SU-DHL-6 (cell line): ENCODE data around the gene STK39.

ENCODE experiments used
- H2AFZ ChIP-seq: fragments of 200-600 bp; sonication (generic); 2 replicates; pipeline ENCODE4 v1.6.1; 2014; ENCODE audit warnings: low read depth, mild to moderate bottlenecking, moderate library complexity, mixed read lengths, antibody characterized with exemption, low read length; ENCODE audit not compliant: severe bottlenecking
- H3F3A ChIP-seq: fragments of 200-600 bp; shearing (Covaris generic); 2 replicates; pipeline ENCODE4 v1.6.0; 2016; ENCODE audit warnings: antibody characterized with exemption, mild to moderate bottlenecking; ENCODE audit not compliant: insufficient read depth
- H3K27ac ChIP-seq: fragments of 200-600 bp; sonication (generic); 2 replicates; pipeline ENCODE4 v1.5.1; 2016; ENCODE audit warnings: low read depth, mild to moderate bottlenecking, low read length, moderate library complexity, mixed read lengths
- H3K27me3 ChIP-seq: fragments of 200-600 bp; sonication (generic), shearing (Covaris generic); 2 replicates; pipeline ENCODE4 v1.6.0; 2014; ENCODE audit warnings: mild to moderate bottlenecking, low read length
- H3K36me3 ChIP-seq: fragments of 200-600 bp; sonication (generic); 2 replicates; pipeline ENCODE4 v1.6.1; 2014; ENCODE audit warnings: mild to moderate bottlenecking, low read length, mixed read lengths
- H3K4me2 ChIP-seq: fragments of 300-600, 200-600 bp; shearing (Covaris generic), sonication (generic); 2 replicates; pipeline ENCODE4 v1.6.0; 2014; ENCODE audit warnings: low read length, low read depth, mild to moderate bottlenecking; ENCODE audit not compliant: poor library complexity, severe bottlenecking
- H3K4me3 ChIP-seq: fragments of 200-600 bp; sonication (generic); 2 replicates; pipeline ENCODE4 v1.5.1; 2014; ENCODE audit warnings: antibody characterized with exemption, low read length, mild to moderate bottlenecking, mixed read lengths; ENCODE audit not compliant: insufficient read depth, poor library complexity, severe bottlenecking
- H3K79me2 ChIP-seq: fragments of 200-600 bp; sonication (generic); 2 replicates; pipeline ENCODE4 v1.6.1; 2014; ENCODE audit warnings: mild to moderate bottlenecking, low read length, moderate library complexity; ENCODE audit not compliant: insufficient read depth
- H3K9ac ChIP-seq: fragments of 200-600 bp; sonication (generic); 2 replicates; pipeline ENCODE4 v1.7.0; 2014; ENCODE audit warnings: mild to moderate bottlenecking, low read length
- H3K9me2 ChIP-seq: fragments of 200-600 bp; sonication (generic); replicated peaks from 2 replicates; pipeline ENCODE4 v1.6.1; 2014; ENCODE audit warnings: low read length; ENCODE audit not compliant: insufficient read depth
- H3K9me3 ChIP-seq: fragments of 200-600 bp; sonication (generic); 2 replicates; pipeline ENCODE4 v1.6.1; 2014; ENCODE audit warnings: low read length, mixed read lengths; ENCODE audit not compliant: insufficient read depth
- H4K20me1 ChIP-seq: fragments of 200-600 bp; sonication (generic); 2 replicates; pipeline ENCODE4 v1.6.1; 2014; ENCODE audit warnings: low read depth, mild to moderate bottlenecking, antibody characterized with exemption, low read length, moderate library complexity, mixed read lengths
- EZH2phosphoT487 ChIP-seq: fragments of 200-600 bp; sonication (generic), shearing (Covaris generic); conservative IDR thresholded peaks from 2 replicates; pipeline ENCODE4 v1.6.1; 2018; ENCODE audit warnings: mild to moderate bottlenecking, antibody characterized with exemption, low read length, moderate library complexity, mixed read lengths
- TF ChIP-seq, protein P1 (sequence below): fragments of 200-600 bp; sonication (generic); IDR thresholded peaks from one replicate; pipeline ENCODE4 v1.5.1; 2017; ENCODE audit warnings: antibody characterized with exemption, mild to moderate bottlenecking, low read length, moderate library complexity; ENCODE audit not compliant: insufficient read depth, poor library complexity, severe bottlenecking

Gene STK39

DNA sequence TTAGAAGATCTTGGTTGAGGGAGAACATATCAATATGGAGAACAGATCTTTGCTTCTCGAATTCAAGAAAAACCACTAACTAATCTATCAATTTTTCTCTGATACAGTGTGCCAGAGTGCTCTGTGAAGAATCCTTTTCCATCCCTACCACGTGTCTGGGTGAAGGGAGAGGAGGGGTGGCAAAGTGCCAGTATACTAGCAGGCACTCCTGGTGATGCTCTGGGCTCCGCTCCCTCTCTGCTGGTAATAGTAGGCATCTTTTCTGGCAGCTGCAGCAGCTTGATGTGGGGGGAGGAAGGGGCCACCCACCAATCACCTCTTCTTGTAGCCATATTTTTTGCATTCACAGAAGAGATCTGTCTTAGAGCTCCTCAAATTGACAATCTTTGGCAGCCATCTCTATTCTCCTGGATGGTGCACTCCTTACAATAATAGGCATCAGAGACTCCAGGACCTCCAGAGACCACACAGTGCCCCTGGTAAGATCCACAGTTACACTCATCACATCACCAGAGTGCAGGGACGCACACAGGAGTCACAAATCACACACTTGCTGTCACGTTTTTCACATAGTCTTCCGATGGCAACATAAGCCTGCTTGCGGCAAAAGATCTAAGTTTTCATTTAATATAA lies 15.7 kb downstream of the STK39 start:
- Histone ChIP-seq H3K4me3 (no peak overlapping the region), H3K9me3 (no peaks in the 10 kb centered on the region), H3K27ac (no peak overlapping the region), H3K36me3 (no peaks in the 10 kb centered on the region), H3K27me3 (no peaks in the 10 kb centered on the region), H3K9me2 (no peaks in the 10 kb centered on the region), H3F3A (no peaks in the 10 kb centered on the region), H3K79me2 (no peaks in the 10 kb centered on the region; the same call in 1 of the 2 replicates), H2AFZ (no peak overlapping the region), H3K4me2 (no peak overlapping the region), H4K20me1 (no peaks in the 10 kb centered on the region), H3K9ac (no peak overlapping the region)
- no peak for TF ChIP-seq EZH2phosphoT487
- TF ChIP-seq, protein P1, sequence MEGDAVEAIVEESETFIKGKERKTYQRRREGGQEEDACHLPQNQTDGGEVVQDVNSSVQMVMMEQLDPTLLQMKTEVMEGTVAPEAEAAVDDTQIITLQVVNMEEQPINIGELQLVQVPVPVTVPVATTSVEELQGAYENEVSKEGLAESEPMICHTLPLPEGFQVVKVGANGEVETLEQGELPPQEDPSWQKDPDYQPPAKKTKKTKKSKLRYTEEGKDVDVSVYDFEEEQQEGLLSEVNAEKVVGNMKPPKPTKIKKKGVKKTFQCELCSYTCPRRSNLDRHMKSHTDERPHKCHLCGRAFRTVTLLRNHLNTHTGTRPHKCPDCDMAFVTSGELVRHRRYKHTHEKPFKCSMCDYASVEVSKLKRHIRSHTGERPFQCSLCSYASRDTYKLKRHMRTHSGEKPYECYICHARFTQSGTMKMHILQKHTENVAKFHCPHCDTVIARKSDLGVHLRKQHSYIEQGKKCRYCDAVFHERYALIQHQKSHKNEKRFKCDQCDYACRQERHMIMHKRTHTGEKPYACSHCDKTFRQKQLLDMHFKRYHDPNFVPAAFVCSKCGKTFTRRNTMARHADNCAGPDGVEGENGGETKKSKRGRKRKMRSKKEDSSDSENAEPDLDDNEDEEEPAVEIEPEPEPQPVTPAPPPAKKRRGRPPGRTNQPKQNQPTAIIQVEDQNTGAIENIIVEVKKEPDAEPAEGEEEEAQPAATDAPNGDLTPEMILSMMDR, result no peak

DNA sequence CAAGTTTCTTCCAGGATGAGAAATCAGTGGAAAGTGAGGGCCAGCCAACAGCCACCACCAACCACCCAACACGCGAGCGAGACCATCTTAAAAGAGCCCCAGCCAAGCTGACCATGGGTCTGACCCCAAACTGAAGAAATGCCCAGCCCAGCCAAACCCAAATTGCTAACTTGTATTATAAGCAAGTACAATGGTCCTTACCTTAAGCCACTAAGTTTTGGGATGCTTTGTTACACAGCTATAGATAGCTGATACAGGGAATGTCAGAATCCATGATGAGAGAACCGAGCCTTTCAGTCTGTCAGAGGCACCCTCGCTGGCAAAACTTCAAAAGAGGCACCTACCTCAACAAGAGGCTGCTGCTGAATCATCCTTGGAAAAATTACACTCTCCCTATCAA lies 17.0 kb downstream of the STK39 start:
- Histone ChIP-seq H3K9me2 (no peaks in the 10 kb centered on the region), H4K20me1 (no peaks in the 10 kb centered on the region), H3F3A (no peaks in the 10 kb centered on the region), H3K27ac (no peak overlapping the region), H3K4me3 (no peak overlapping the region), H2AFZ (no peak overlapping the region), H3K36me3 (no peaks in the 10 kb centered on the region), H3K4me2 (no peak overlapping the region), H3K79me2 (no peaks in the 10 kb centered on the region; the same call in 1 of the 2 replicates), H3K27me3 (no peaks in the 10 kb centered on the region), H3K9me3 (no peaks in the 10 kb centered on the region), H3K9ac (no peak overlapping the region)
- TF ChIP-seq EZH2phosphoT487, result no peak
- TF ChIP-seq, protein P1, result no peak

DNA sequence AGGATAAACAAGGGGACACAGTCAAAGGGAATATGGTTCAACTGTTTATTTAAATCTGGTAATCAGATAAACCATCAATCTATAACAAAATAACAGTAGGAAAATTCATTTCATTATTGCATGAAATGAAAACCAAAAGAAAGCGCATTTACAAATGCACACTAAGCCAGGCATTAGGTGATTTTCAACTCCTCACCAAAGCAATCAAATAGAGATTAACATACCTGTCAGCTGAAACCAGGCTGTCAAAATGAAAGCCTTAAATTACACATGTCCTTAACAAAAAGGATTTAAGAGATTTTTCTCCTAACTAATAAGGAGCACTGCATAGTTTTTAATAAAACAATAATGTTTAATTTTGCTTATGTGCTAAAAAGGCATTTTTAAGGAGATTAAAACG lies 23.0 kb downstream of the STK39 start:
- Histone ChIP-seq H3K27me3 (no peaks in the 10 kb centered on the region), H3K36me3 (no peaks in the 10 kb centered on the region), H3K79me2 (no peaks in the 10 kb centered on the region)

More for the DNA sequence above, 23.0 kb downstream of the STK39 start:
- TF ChIP-seq EZH2phosphoT487, result no peak
- TF ChIP-seq, protein P1, result no peak
- 0 out of 2 replicates have a peak, but pooled peaks cover 3% of the 10 kb centered on the region for H4K20me1 ChIP-seq
- no peaks in the 10 kb centered on the region for H3F3A ChIP-seq
- H3K9me2 ChIP-seq, result no peaks in the 10 kb centered on the region
- H2AFZ ChIP-seq, result no peak overlapping the region
- H3K4me3 ChIP-seq, result no peak overlapping the region
- H3K9me3 ChIP-seq, result no peaks in the 10 kb centered on the region
- no peak overlapping the region for H3K4me2 ChIP-seq
- H3K27ac ChIP-seq, result no peak overlapping the region
- H3K9ac ChIP-seq, result no peak overlapping the region
